ENCODE measurements around the gene MAGI1.

Gene MAGI1

DNA sequence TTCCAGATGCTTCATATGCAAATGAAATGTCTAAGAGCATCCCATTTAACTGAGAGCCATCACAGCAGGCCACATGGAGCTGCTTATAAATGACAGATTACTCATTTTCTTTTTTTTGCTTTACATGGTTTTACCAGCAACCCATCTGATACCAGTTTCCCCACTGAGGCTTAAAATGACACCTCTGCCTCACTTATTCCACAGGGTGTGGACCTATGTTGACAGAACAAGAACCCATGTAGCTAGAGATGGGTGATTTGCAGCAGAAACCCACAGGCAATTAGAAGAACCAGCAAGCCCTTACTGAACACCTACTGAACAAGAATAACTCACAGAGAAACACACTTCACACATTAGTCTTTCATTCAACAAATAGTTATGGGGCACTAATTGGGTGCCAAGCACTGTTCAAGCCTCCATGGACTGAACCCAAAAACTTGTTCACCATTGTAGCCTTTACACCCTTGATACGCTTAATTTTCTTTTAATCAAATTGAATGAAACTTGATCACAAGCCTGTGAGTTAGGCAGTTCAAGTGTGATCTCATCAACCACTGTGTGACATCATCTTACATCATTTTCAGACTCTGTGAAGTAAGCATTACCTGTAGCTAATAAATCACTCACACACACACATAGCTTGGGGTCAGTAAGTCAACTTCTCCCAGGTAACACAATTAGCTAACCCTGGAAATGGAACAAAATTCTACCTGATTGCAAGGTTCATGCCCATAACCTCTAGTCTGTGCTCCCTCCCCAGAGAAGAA lies 45.4 kb downstream of the MAGI1 start:
- DNase-seq (ENCODE audit: low read depth), result no peak
- no peak overlapping the region for H3K4me3 ChIP-seq (ENCODE audit: low read length)
- no peak for TF ChIP-seq CTCF (IDR thresholded peaks at IDR 0.05; ENCODE audit: insufficient read depth, low read depth, low read length, missing control alignments)

DNA sequence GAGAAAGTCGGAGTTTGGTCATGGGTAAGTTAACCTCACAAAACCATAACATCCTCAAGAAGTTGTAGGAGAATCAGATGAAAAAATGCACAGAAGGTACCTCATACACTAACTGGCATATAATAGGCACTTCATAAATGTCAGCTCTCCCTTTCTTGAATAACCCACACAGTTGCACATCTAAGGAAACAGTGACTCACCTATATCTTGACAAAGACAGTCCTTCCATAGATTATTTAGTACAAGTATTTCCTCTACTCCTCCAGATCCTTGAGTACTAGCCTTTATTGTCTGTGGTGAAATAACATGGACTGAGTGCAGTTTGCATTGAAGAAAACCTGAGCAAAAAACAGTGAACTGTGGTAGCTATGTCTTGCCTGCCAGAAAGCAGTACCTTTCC lies 46.6 kb downstream of the MAGI1 start:
- DNase-seq (ENCODE audit: low read depth), result peak; percentile 42
- no peak for TF ChIP-seq CTCF (IDR thresholded peaks at IDR 0.05; ENCODE audit: insufficient read depth, low read depth, low read length, missing control alignments)
- H3K4me3 ChIP-seq (ENCODE audit: low read length), result no peak overlapping the region

DNA sequence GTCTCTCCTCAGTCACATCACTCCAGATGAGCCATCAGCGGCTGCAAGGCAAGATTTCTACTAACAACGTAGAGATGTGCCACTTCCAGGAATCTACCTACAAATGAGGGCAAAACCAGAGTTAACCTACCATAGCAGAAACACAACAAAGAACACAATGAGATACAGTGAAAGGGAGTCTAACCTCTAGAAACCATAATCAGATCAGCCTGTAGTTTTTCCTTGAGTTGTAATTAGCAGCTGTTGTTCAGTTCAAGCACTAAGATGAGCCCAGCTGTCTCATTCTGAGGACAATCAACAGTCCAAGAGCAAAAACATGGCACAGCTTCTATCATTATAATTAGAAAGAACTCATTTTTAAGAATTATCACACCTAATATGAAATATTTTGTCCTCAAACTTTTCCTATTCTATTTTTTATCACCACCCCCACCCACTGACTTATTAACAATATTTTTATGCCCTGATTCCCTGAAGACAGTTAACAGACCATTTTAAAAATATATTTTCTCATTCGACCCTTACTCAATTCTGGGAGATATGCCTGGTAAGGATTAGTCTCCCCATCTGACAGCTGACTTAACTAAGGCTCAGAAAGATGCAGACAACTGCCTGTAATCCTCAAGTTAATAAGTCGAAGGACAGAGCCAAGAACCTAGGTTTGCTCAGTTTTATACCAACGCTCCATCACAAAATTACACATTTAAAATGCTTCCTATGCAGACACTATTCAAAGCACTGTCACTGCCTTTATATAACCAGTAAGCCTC lies 50.1 kb downstream of the MAGI1 start:
- no peak overlapping the region for H3K4me3 ChIP-seq (ENCODE audit: low read length)
- no peak for DNase-seq (ENCODE audit: low read depth)
- no peak for TF ChIP-seq CTCF (IDR thresholded peaks at IDR 0.05; ENCODE audit: insufficient read depth, low read depth, low read length, missing control alignments)

DNA sequence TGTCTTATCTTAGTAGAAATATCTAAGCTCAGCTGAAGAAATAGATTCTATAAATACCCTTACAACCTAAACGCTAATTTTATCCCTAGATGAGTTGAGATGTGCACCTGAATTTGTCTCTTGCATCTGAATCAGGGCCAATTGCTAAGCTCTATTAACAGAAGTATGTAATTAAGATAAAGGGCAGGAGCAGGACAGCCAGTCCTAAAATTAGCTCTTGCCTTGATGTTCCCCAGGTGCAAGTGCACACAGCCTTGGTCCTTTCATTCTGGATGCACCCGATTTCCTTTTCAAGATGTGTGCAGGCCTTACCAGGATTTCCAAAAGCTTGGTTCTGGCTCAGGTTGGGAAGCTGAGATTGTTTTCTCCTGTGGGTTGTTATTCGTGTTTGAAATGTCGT lies 52.4 kb downstream of the MAGI1 start:
- no peak overlapping the region for H3K4me3 ChIP-seq (ENCODE audit: low read length)
- no peak for DNase-seq (ENCODE audit: low read depth)
- no peak for TF ChIP-seq CTCF (IDR thresholded peaks at IDR 0.05; ENCODE audit: insufficient read depth, low read depth, low read length, missing control alignments)

- TF ChIP-seq CTCF (IDR thresholded peaks at IDR 0.05; ENCODE audit: insufficient read depth, low read depth, low read length, missing control alignments), result no peak
- no peak for DNase-seq (ENCODE audit: low read depth)
- no peak overlapping the region for H3K4me3 ChIP-seq (ENCODE audit: low read length)
These were observed 53.7 kb downstream of the MAGI1 start for GRCh38 chr3:65984975-65985374.

- no peak for DNase-seq (ENCODE audit: low read depth)
- H3K4me3 ChIP-seq (ENCODE audit: low read length), result no peak overlapping the region
- no peak for TF ChIP-seq CTCF (IDR thresholded peaks at IDR 0.05; ENCODE audit: insufficient read depth, low read depth, low read length, missing control alignments)
These were observed 55.6 kb downstream of the MAGI1 start for GRCh38 chr3:65983100-65983499.

All from epithelial cell of esophagus (primary cell).